DLD1 (cell line): ENCODE measurements around the gene FHIT.

Source experiments
- in situ Hi-C: cut with HindIII; loops from 2 replicates; pipeline ENCODE4 v1.10.0; 2017; ENCODE audit warnings: low sequenced_read_pairs

The FHIT gene

GRCh38 chr3:59798372-59799086 lies 1452.7 kb downstream of the FHIT start:
- in situ Hi-C loops, result no loop called here

- in situ Hi-C loops, result no loop called here
Observed at GRCh38 chr3:59797533-59797932, 1453.7 kb downstream of the FHIT start.

- in situ Hi-C loops, result no loop called here
Observed at GRCh38 chr3:59796456-59796855, 1454.8 kb downstream of the FHIT start.

GRCh38 chr3:59795756-59796155 lies 1455.5 kb downstream of the FHIT start:
- in situ Hi-C loops, result no loop called here

- in situ Hi-C loops, result no loop called here
Observed at GRCh38 chr3:59793976-59794375, 1457.3 kb downstream of the FHIT start.

GRCh38 chr3:59791774-59792308 lies 1459.4 kb downstream of the FHIT start:
- in situ Hi-C loops, result no loop called here

- in situ Hi-C loops, result no loop called here
Observed at GRCh38 chr3:59790241-59790640, 1461.0 kb downstream of the FHIT start.

GRCh38 chr3:59788801-59789200 lies 1462.5 kb downstream of the FHIT start:
- in situ Hi-C loops, result no loop called here

GRCh38 chr3:59788133-59788532 lies 1463.1 kb downstream of the FHIT start:
- in situ Hi-C loops, result no loop called here

GRCh38 chr3:59786374-59786773 lies 1464.9 kb downstream of the FHIT start:
- in situ Hi-C loops, result no loop called here

- in situ Hi-C loops, result no loop called here
Observed at GRCh38 chr3:59784164-59784563, 1467.1 kb downstream of the FHIT start.

GRCh38 chr3:59783468-59783988 lies 1467.7 kb downstream of the FHIT start:
- in situ Hi-C loops, result no loop called here

- in situ Hi-C loops, result no loop called here
Observed at GRCh38 chr3:59782664-59783063, 1468.6 kb downstream of the FHIT start.

- in situ Hi-C loops, result no loop called here
Observed at GRCh38 chr3:59780209-59780608, 1471.0 kb downstream of the FHIT start.

- in situ Hi-C loops, result no loop called here
Observed at GRCh38 chr3:59779260-59779659, 1472.0 kb downstream of the FHIT start.

GRCh38 chr3:59777667-59778077 lies 1473.6 kb downstream of the FHIT start:
- in situ Hi-C loops, result no loop called here

- in situ Hi-C loops, result no loop called here
Observed at GRCh38 chr3:59777066-59777465, 1474.2 kb downstream of the FHIT start.

- in situ Hi-C loops, result no loop called here
Observed at GRCh38 chr3:59775761-59776325, 1475.4 kb downstream of the FHIT start.

GRCh38 chr3:59775106-59775505 lies 1476.1 kb downstream of the FHIT start:
- in situ Hi-C loops, result no loop called here

GRCh38 chr3:59774634-59775033 lies 1476.6 kb downstream of the FHIT start:
- in situ Hi-C loops, result no loop called here

GRCh38 chr3:59774000-59774399 lies 1477.3 kb downstream of the FHIT start:
- in situ Hi-C loops, result no loop called here
